Astrocyte (in vitro differentiated cells and primary cell): Measurements from ENCODE around the gene C11orf54. TPM values are rescaled to one million over a fixed set of nuclear protein-coding genes. Genes with fewer than 3 reads are reported as not detected.

Experiments
- DNase-seq: peaks from one replicate; pipeline ENCODE4 v3.0.0-alpha.2; 2010; ENCODE audit warnings: low read depth
- FAIRE-seq: peaks from 2 replicates; lab custom pipeline; 2011; peaks lifted over from hg19 to GRCh38; lab: Jason Lieb, UNC
- H2AFZ ChIP-seq: 2 replicates; pipeline ENCODE4 v1.6.0; 2012; ENCODE audit warnings: low read depth, low read length, inconsistent platforms
- H3K27ac ChIP-seq: 2 replicates; pipeline ENCODE4 v1.5.1; 2011; ENCODE audit warnings: low read depth, low read length, inconsistent platforms
- H3K27me3 ChIP-seq: 2 replicates; pipeline ENCODE4 v1.6.0; 2011; ENCODE audit warnings: low read length, inconsistent platforms; ENCODE audit not compliant: insufficient read depth
- H3K36me3 ChIP-seq: 2 replicates; pipeline ENCODE4 v1.5.1; 2011; ENCODE audit warnings: low read length, inconsistent platforms; ENCODE audit not compliant: insufficient read depth
- H3K4me1 ChIP-seq: 2 replicates; pipeline ENCODE4 v1.5.1; 2011; ENCODE audit warnings: low read length, inconsistent platforms; ENCODE audit not compliant: insufficient read depth
- H3K4me2 ChIP-seq: 2 replicates; pipeline ENCODE4 v1.6.0; 2012; ENCODE audit warnings: low read length, inconsistent platforms
- H3K4me3 ChIP-seq: 2 replicates; pipeline ENCODE4 v1.5.1; 2011; ENCODE audit warnings: low read depth, mild to moderate bottlenecking, low read length, inconsistent platforms; ENCODE audit not compliant: insufficient read depth
- H3K79me2 ChIP-seq: 2 replicates; pipeline ENCODE4 v1.6.0; 2012; ENCODE audit warnings: mild to moderate bottlenecking, low read length, inconsistent platforms; ENCODE audit not compliant: insufficient read depth
- H3K9ac ChIP-seq: 2 replicates; pipeline ENCODE4 v1.6.0; 2012; ENCODE audit warnings: mild to moderate bottlenecking, low read length, inconsistent platforms
- H3K9me3 ChIP-seq: 2 replicates; pipeline ENCODE4 v1.5.1; 2012; ENCODE audit warnings: low read depth, mild to moderate bottlenecking, low read length, inconsistent platforms; ENCODE audit not compliant: insufficient read depth
- H4K20me1 ChIP-seq: 2 replicates; pipeline ENCODE4 v1.6.0; 2012; ENCODE audit warnings: low read length, inconsistent platforms; ENCODE audit not compliant: insufficient read depth
- H3K27ac Mint-ChIP-seq: one replicate; pipeline ENCODE4 v1.8.0; 2021; ENCODE audit warnings: mild to moderate bottlenecking, mixed read lengths; ENCODE audit not compliant: unreplicated experiment
- H3K27me3 Mint-ChIP-seq: one replicate; pipeline ENCODE4 v1.8.0; 2021; ENCODE audit warnings: low read depth, mixed read lengths; ENCODE audit not compliant: unreplicated experiment
- H3K36me3 Mint-ChIP-seq: one replicate; pipeline ENCODE4 v1.8.0; 2021; ENCODE audit warnings: low read depth, mixed read lengths; ENCODE audit not compliant: unreplicated experiment
- H3K4me1 Mint-ChIP-seq: one replicate; pipeline ENCODE4 v1.8.0; 2021; ENCODE audit warnings: low read depth, mixed read lengths; ENCODE audit not compliant: unreplicated experiment
- H3K4me3 Mint-ChIP-seq: one replicate; pipeline ENCODE4 v1.8.0; 2021; ENCODE audit warnings: mild to moderate bottlenecking, moderate library complexity, mixed read lengths; ENCODE audit not compliant: unreplicated experiment
- H3K9me3 Mint-ChIP-seq: one replicate; pipeline ENCODE4 v1.8.0; 2021; ENCODE audit warnings: mild to moderate bottlenecking, mixed read lengths; ENCODE audit not compliant: unreplicated experiment
- EZH2 ChIP-seq: IDR thresholded peaks from 2 replicates; pipeline ENCODE4 v1.6.1; 2012; ENCODE audit warnings: mild to moderate bottlenecking, low read length, inconsistent platforms; ENCODE audit not compliant: insufficient read depth
- total RNA-seq: library from RNA; stranded (reverse); gene quantifications from 2 replicates; pipeline ENCODE4 v1.2.1, GENCODE V29; 2021
- TF ChIP-seq, protein P1 (sequence below): IDR thresholded peaks from 2 replicates; pipeline ENCODE4 v1.5.1; 2011; ENCODE audit warnings: low read depth, mild to moderate bottlenecking, inconsistent platforms, low read length, moderate library complexity; ENCODE audit not compliant: insufficient read depth

The C11orf54 gene
- total RNA-seq, 1 donor from 2014 or later = 14.8 TPM

GRCh38 chr11:93704237-93704636 lies 37.2 kb upstream of the C11orf54 start:
- Mint-ChIP-seq H3K27me3 (no peaks in the 10 kb centered on the region), H3K27ac (no peak overlapping the region), H3K36me3 (peaks cover 15% of the 10 kb centered on the region), H3K4me1 (no peaks in the 10 kb centered on the region), H3K4me3 (no peak overlapping the region), H3K9me3 (peaks cover 2% of the 10 kb centered on the region)
- H3K9me3 ChIP-seq = no peaks in the 10 kb centered on the region
- H3K36me3 ChIP-seq = peaks cover 29% of the 10 kb centered on the region
- no peak overlapping the region for H3K9ac ChIP-seq
- peaks cover 3% of the 10 kb centered on the region for H3K79me2 ChIP-seq
- H3K4me1 ChIP-seq = no peaks in the 10 kb centered on the region
- H4K20me1 ChIP-seq = peaks cover 5% of the 10 kb centered on the region
- no peaks in the 10 kb centered on the region for H3K27me3 ChIP-seq
- FAIRE-seq (no peak), DNase-seq (no peak)
- H3K4me2 ChIP-seq = no peak overlapping the region
- no peak overlapping the region for H3K4me3 ChIP-seq
- no peak overlapping the region for H3K27ac ChIP-seq
- TF ChIP-seq EZH2 = no peak
- no peak overlapping the region for H2AFZ ChIP-seq

GRCh38 chr11:93710239-93710638 lies 31.2 kb upstream of the C11orf54 start:
- peaks cover 4% of the 10 kb centered on the region for H4K20me1 ChIP-seq
- H3K4me2 ChIP-seq = no peak overlapping the region
- no peak overlapping the region for H3K27ac ChIP-seq
- TF ChIP-seq, protein P1, sequence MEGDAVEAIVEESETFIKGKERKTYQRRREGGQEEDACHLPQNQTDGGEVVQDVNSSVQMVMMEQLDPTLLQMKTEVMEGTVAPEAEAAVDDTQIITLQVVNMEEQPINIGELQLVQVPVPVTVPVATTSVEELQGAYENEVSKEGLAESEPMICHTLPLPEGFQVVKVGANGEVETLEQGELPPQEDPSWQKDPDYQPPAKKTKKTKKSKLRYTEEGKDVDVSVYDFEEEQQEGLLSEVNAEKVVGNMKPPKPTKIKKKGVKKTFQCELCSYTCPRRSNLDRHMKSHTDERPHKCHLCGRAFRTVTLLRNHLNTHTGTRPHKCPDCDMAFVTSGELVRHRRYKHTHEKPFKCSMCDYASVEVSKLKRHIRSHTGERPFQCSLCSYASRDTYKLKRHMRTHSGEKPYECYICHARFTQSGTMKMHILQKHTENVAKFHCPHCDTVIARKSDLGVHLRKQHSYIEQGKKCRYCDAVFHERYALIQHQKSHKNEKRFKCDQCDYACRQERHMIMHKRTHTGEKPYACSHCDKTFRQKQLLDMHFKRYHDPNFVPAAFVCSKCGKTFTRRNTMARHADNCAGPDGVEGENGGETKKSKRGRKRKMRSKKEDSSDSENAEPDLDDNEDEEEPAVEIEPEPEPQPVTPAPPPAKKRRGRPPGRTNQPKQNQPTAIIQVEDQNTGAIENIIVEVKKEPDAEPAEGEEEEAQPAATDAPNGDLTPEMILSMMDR = no peak
- TF ChIP-seq EZH2 = no peak
- no peaks in the 10 kb centered on the region for H3K4me1 ChIP-seq
- H3K27me3 Mint-ChIP-seq = no peaks in the 10 kb centered on the region
- H3K27ac Mint-ChIP-seq = no peak overlapping the region
- peaks cover 5% of the 10 kb centered on the region for H3K4me1 Mint-ChIP-seq
- FAIRE-seq = no peak
- no peaks in the 10 kb centered on the region for H3K27me3 ChIP-seq
- H3K4me3 ChIP-seq = no peak overlapping the region
- H3K9ac ChIP-seq = no peak overlapping the region
- peaks cover 39% of the 10 kb centered on the region for H3K36me3 Mint-ChIP-seq
- DNase-seq = no peak
- H3K9me3 ChIP-seq = no peaks in the 10 kb centered on the region
- peaks cover 11% of the 10 kb centered on the region for H3K9me3 Mint-ChIP-seq
- H2AFZ ChIP-seq = no peak overlapping the region
- H3K79me2 ChIP-seq = peaks cover 7% of the 10 kb centered on the region
- no peak overlapping the region for H3K4me3 Mint-ChIP-seq
- H3K36me3 ChIP-seq = peaks cover 14% of the 10 kb centered on the region

GRCh38 chr11:93712678-93713077 lies 28.8 kb upstream of the C11orf54 start:
- no peak overlapping the region for H3K27ac Mint-ChIP-seq

More at GRCh38 chr11:93712678-93713077, 28.8 kb upstream of the C11orf54 start:
- no peak overlapping the region for H3K4me2 ChIP-seq
- H3K4me1 Mint-ChIP-seq = peaks cover 12% of the 10 kb centered on the region
- no peaks in the 10 kb centered on the region for H3K27me3 ChIP-seq
- H3K4me3 ChIP-seq = no peak overlapping the region
- no peak for TF ChIP-seq EZH2
- TF ChIP-seq, protein P1 = no peak
- H3K36me3 ChIP-seq = peaks cover 7% of the 10 kb centered on the region
- FAIRE-seq (no peak), DNase-seq (no peak)
- peaks cover 11% of the 10 kb centered on the region for H3K9me3 Mint-ChIP-seq
- H3K9me3 ChIP-seq = no peaks in the 10 kb centered on the region
- no peak overlapping the region for H3K27ac ChIP-seq
- H3K36me3 Mint-ChIP-seq = peaks cover 43% of the 10 kb centered on the region
- no peak overlapping the region for H2AFZ ChIP-seq
- peaks cover 4% of the 10 kb centered on the region for H3K4me1 ChIP-seq
- H3K4me3 Mint-ChIP-seq = no peak overlapping the region
- peaks cover 7% of the 10 kb centered on the region for H3K79me2 ChIP-seq
- H4K20me1 ChIP-seq = peaks cover 4% of the 10 kb centered on the region
- no peaks in the 10 kb centered on the region for H3K27me3 Mint-ChIP-seq
- H3K9ac ChIP-seq = no peak overlapping the region
